HepG2 (cell line): Measurements from ENCODE around the gene PSMD12. TPM values are rescaled to one million over a fixed set of nuclear protein-coding genes. Genes with fewer than 3 reads are reported as not detected.

Source experiments
- ARNTL ChIP-seq: sonication (generic); formaldehyde crosslinking; IDR thresholded peaks from 2 replicates; pipeline ENCODE4 v1.4.0; 2020; ENCODE audit warnings: mild to moderate bottlenecking, missing genetic modification reagents
- ATF1 ChIP-seq: IDR thresholded peaks from 2 replicates; pipeline ENCODE4 v1.6.1; 2016; ENCODE audit warnings: mild to moderate bottlenecking, control low read depth
- CSRNP2 ChIP-seq: sonication (generic); formaldehyde crosslinking; conservative IDR thresholded peaks from 2 replicates; pipeline ENCODE4 v1.8.0; 2022; ENCODE audit warnings: low read depth, missing genetic modification reagents
- ELF3 ChIP-seq: IDR thresholded peaks from 2 replicates; pipeline ENCODE4 v1.6.1; 2016; ENCODE audit warnings: missing genetic modification reagents, missing compliant biosample characterization
- ESRRA ChIP-seq: sonication (generic); formaldehyde crosslinking; IDR thresholded peaks from 2 replicates; pipeline ENCODE4 v1.5.1; 2020; ENCODE audit warnings: mild to moderate bottlenecking, low read depth, missing genetic modification reagents
- IKZF5 ChIP-seq: IDR thresholded peaks from 2 replicates; pipeline ENCODE4 v1.6.1; 2018; ENCODE audit warnings: missing genetic modification reagents, mild to moderate bottlenecking, missing compliant biosample characterization
- KDM1A ChIP-seq: IDR thresholded peaks from 2 replicates; pipeline ENCODE4 v1.6.1; 2016; ENCODE audit warnings: missing compliant biosample characterization
- MBNL3 ChIP-seq: fragments of 250-450 bp; sonication (Bioruptor Pico); conservative IDR thresholded peaks from 2 replicates; pipeline ENCODE4 v1.8.0; 2022; ENCODE audit warnings: mild to moderate bottlenecking, inconsistent platforms
- MEIS1 ChIP-seq: sonication (generic); formaldehyde crosslinking; IDR thresholded peaks from 2 replicates; pipeline ENCODE4 v1.9.0; 2021; ENCODE audit warnings: mild to moderate bottlenecking, missing genetic modification reagents, moderate library complexity, borderline replicate concordance
- MZF1 ChIP-seq: sonication (generic); formaldehyde crosslinking; IDR thresholded peaks from 2 replicates; pipeline ENCODE4 v1.8.1; 2023; ENCODE audit warnings: mild to moderate bottlenecking, missing genetic modification reagents, borderline replicate concordance
- NCOR1 ChIP-seq: fragments of 200-600 bp; sonication (generic); IDR thresholded peaks from 2 replicates; pipeline ENCODE4 v1.7.0; 2017; ENCODE audit warnings: antibody characterized with exemption, low read length, borderline replicate concordance
- NFYB ChIP-seq: sonication (generic); formaldehyde crosslinking; IDR thresholded peaks from 2 replicates; pipeline ENCODE4 v1.4.0; 2020; ENCODE audit warnings: missing genetic modification reagents
- NR0B2 ChIP-seq: sonication (generic); formaldehyde crosslinking; IDR thresholded peaks from 2 replicates; pipeline ENCODE4 v1.4.0; 2020; ENCODE audit warnings: mild to moderate bottlenecking, missing genetic modification reagents
- RAD21 ChIP-seq: fragments of 450-650 bp; formaldehyde crosslinking; IDR thresholded peaks from 2 replicates; pipeline ENCODE4 v1.5.0; 2020; ENCODE audit warnings: mild to moderate bottlenecking
- RXRA ChIP-seq: sonication (generic); formaldehyde crosslinking; IDR thresholded peaks from 2 replicates; pipeline ENCODE4 v1.5.1; 2020; ENCODE audit warnings: missing genetic modification reagents
- SRSF9 ChIP-seq: fragments of 200-400 bp; formaldehyde crosslinking; IDR thresholded peaks from 2 replicates; pipeline ENCODE4 v1.6.1; 2018; ENCODE audit warnings: borderline replicate concordance, mild to moderate bottlenecking, low read depth, low read length; ENCODE audit not compliant: insufficient read depth, poor library complexity, severe bottlenecking
- XBP1 ChIP-seq: sonication (generic); formaldehyde crosslinking; IDR thresholded peaks from 2 replicates; pipeline ENCODE4 v1.5.0; 2020; ENCODE audit warnings: missing genetic modification reagents
- ZBTB20 ChIP-seq: sonication (generic); formaldehyde crosslinking; IDR thresholded peaks from 2 replicates; pipeline ENCODE4 v1.8.1; 2023; ENCODE audit warnings: missing genetic modification reagents, low read depth, mild to moderate bottlenecking, borderline replicate concordance
- ZBTB33 ChIP-seq: sonication (generic); formaldehyde crosslinking; IDR thresholded peaks from 2 replicates; pipeline ENCODE4 v1.4.0; 2020; ENCODE audit warnings: missing genetic modification reagents
- ZKSCAN1 ChIP-seq: fragments of 150-350 bp; IDR thresholded peaks from 2 replicates; pipeline ENCODE4 v1.6.1; 2014; ENCODE audit warnings: low read length
- ZNF180 ChIP-seq: sonication (generic); formaldehyde crosslinking; IDR thresholded peaks from 2 replicates; pipeline ENCODE4 v1.4.0; 2020; ENCODE audit warnings: low read depth, missing genetic modification reagents, borderline replicate concordance
- ZNF530 ChIP-seq: sonication (generic); formaldehyde crosslinking; IDR thresholded peaks from 2 replicates; pipeline ENCODE4 v1.5.0; 2020; ENCODE audit warnings: low read depth, mild to moderate bottlenecking, missing genetic modification reagents
- ZNF572 ChIP-seq: sonication (generic); formaldehyde crosslinking; IDR thresholded peaks from 2 replicates; pipeline ENCODE4 v1.5.1; 2020; ENCODE audit warnings: mild to moderate bottlenecking, missing genetic modification reagents
- ZNF639 ChIP-seq: conservative IDR thresholded peaks from 2 replicates; pipeline ENCODE4 v1.6.1; 2018; ENCODE audit warnings: missing genetic modification reagents
- ZNF652 ChIP-seq: IDR thresholded peaks from 2 replicates; pipeline ENCODE4 v1.6.1; 2016; ENCODE audit warnings: low read depth, borderline replicate concordance
- ZNF747 ChIP-seq: sonication (generic); formaldehyde crosslinking; IDR thresholded peaks from 2 replicates; pipeline ENCODE4 v1.8.1; 2023; ENCODE audit warnings: missing genetic modification reagents, mild to moderate bottlenecking, borderline replicate concordance
- polyA plus RNA-seq, 8 experiments: library from polyadenylated mRNA; depleted of rRNA in 3 of 8; stranded (reverse) in 7 of 8; unstranded in 1 of 8; fragments of >200 nt; fragmentation: Illumina TruSeq in 4 of 8; extraction: Trizol in 4 of 8; gene quantifications; 2 replicates each; pipeline versions ENCODE4 v1.2.1 to v1.2.3, GENCODE V29; 2011 to 2016; ENCODE audit warnings: low read depth in 4 of 8, missing spikeins in 1 of 8, mixed read lengths in 1 of 8; ENCODE audit not compliant: insufficient read depth in 1 of 8
- total RNA-seq, 5 experiments: library from RNA; depleted of rRNA; stranded (reverse); fragments of >200 nt; fragmentation: Illumina TruSeq; extraction: Trizol; gene quantifications; 2 replicates each; pipeline ENCODE4 v1.2.3, GENCODE V29; 2016; ENCODE audit warnings: low read depth in 1 of 5

The PSMD12 gene
- total and polyA plus RNA-seq, 2 of the 13 experiments (the other 11 are each of a cell fraction or from before 2014, with no cell fraction given), result 27.4 to 71.7 TPM

- TF ChIP-seq ZNF652 (no peak), IKZF5 (0 out of 2 replicates have a peak, but pooled peaks have one; percentile 46), ESRRA (CRISPR knock-in tag) (no peak), XBP1 (CRISPR knock-in tag) (no peak), MZF1 (CRISPR knock-in tag) (no peak), ZKSCAN1 (no peak), MBNL3 (no peak), ZNF639 (CRISPR knock-in tag) (0 out of 2 replicates have a peak, but pooled peaks have one; percentile 31), RXRA (CRISPR knock-in tag) (no peak), ARNTL (CRISPR knock-in tag) (no peak), MEIS1 (CRISPR knock-in tag) (no peak), CSRNP2 (CRISPR knock-in tag) (no peak), NCOR1 (no peak), NFYB (CRISPR knock-in tag) (no peak), SRSF9 (no peak), RAD21 (CRISPR knock-in tag) (peak; percentile 89), KDM1A (CRISPR knock-in tag) (no peak), ZNF530 (CRISPR knock-in tag) (no peak), ZBTB20 (no peak), ZNF180 (CRISPR knock-in tag) (no peak), NR0B2 (CRISPR knock-in tag) (no peak), ELF3 (CRISPR knock-in tag) (peak; percentile 43; the same call in 1 of the 2 replicates), ZBTB33 (CRISPR knock-in tag) (peak; percentile 49), ZNF747 (CRISPR knock-in tag) (no peak), ATF1 (CRISPR knock-in tag) (no peak), ZNF572 (CRISPR knock-in tag) (no peak)
Measured at GRCh38 chr17:67386965-67387551, 20.7 kb upstream of the PSMD12 start (continued).
